HEK293T (cell line): ENCODE data around the gene HIVEP3.

Experiments
- CTCF ChIA-PET: fragments of 350-600 bp; formaldehyde crosslinking; extraction: SDS; loops from one replicate; lab custom pipeline; 2021; ENCODE audit warnings: antibody characterized with exemption, inconsistent platforms; lab: Yijun Ruan, JAX
- POLR2A ChIA-PET: fragments of 350-600 bp; formaldehyde crosslinking; extraction: SDS; loops from one replicate; lab custom pipeline; 2020; ENCODE audit warnings: antibody characterized with exemption, inconsistent platforms; lab: Yijun Ruan, JAX
- DNase-seq: peaks from one replicate; pipeline ENCODE4 v3.0.0; 2012; ENCODE audit warnings: mixed read lengths; ENCODE audit errors: extremely low spot score
- ARNT ChIP-seq: fragments of 450-650 bp; IDR thresholded peaks from 2 replicates; pipeline ENCODE4 v1.6.1; 2017; ENCODE audit warnings: mild to moderate bottlenecking
- BHLHE40 ChIP-seq: fragments of 450-650 bp; IDR thresholded peaks from 2 replicates; pipeline ENCODE4 v1.6.1; 2016; ENCODE audit warnings: mild to moderate bottlenecking, moderate library complexity, borderline replicate concordance
- CTBP1 ChIP-seq: fragments of 450-650 bp; IDR thresholded peaks from 2 replicates; pipeline ENCODE4 v1.6.1; 2016; ENCODE audit warnings: borderline replicate concordance
- ELF4 ChIP-seq: fragments of 450-650 bp; IDR thresholded peaks from 2 replicates; pipeline ENCODE4 v1.6.1; 2017; ENCODE audit warnings: antibody characterized with exemption
- FOXA1 ChIP-seq: fragments of 450-650 bp; IDR thresholded peaks from 2 replicates; pipeline ENCODE4 v1.6.1; 2016; ENCODE audit warnings: mild to moderate bottlenecking
- FOXK2 ChIP-seq: fragments of 450-650 bp; IDR thresholded peaks from 2 replicates; pipeline ENCODE4 v1.6.1; 2016; ENCODE audit warnings: mild to moderate bottlenecking
- FOXM1 ChIP-seq: fragments of 450-650 bp; IDR thresholded peaks from 2 replicates; pipeline ENCODE4 v1.6.1; 2017; ENCODE audit warnings: mild to moderate bottlenecking, borderline replicate concordance
- HDGF ChIP-seq: fragments of 450-650 bp; IDR thresholded peaks from 2 replicates; pipeline ENCODE4 v1.6.1; 2017; ENCODE audit warnings: antibody characterized with exemption, borderline replicate concordance
- L3MBTL2 ChIP-seq: fragments of 450-650 bp; conservative IDR thresholded peaks from 2 replicates; pipeline ENCODE4 v1.6.1; 2016; ENCODE audit warnings: mild to moderate bottlenecking
- LEF1 ChIP-seq: fragments of 450-650 bp; IDR thresholded peaks from 2 replicates; pipeline ENCODE4 v1.6.1; 2017; ENCODE audit warnings: mild to moderate bottlenecking, borderline replicate concordance
- NFRKB ChIP-seq: fragments of 450-650 bp; IDR thresholded peaks from 2 replicates; pipeline ENCODE4 v1.6.1; 2016; ENCODE audit warnings: mild to moderate bottlenecking, moderate library complexity
- SP1 ChIP-seq: fragments of 450-650 bp; IDR thresholded peaks from 2 replicates; pipeline ENCODE4 v1.6.1; 2017
- SUZ12 ChIP-seq: fragments of 450-650 bp; IDR thresholded peaks from 2 replicates; pipeline ENCODE4 v1.6.1; 2016; ENCODE audit warnings: mild to moderate bottlenecking
- TARDBP ChIP-seq: fragments of 450-650 bp; IDR thresholded peaks from 2 replicates; pipeline ENCODE4 v1.6.1; 2016
- ZNF384 ChIP-seq: fragments of 450-650 bp; IDR thresholded peaks from 2 replicates; pipeline ENCODE4 v1.6.1; 2016
- TF ChIP-seq, protein P1 (sequence below): fragments of 450-650 bp; IDR thresholded peaks from 2 replicates; pipeline ENCODE4 v1.6.1; 2016

HIVEP3 gene

GRCh38 chr1:41568204-41568603 is 350.5 kb downstream of the HIVEP3 start:
- ChIA-PET POLR2A (no interaction called here), CTCF (no interaction called here)
- no peak for TF ChIP-seq ARNT
- no peak for TF ChIP-seq LEF1
- TF ChIP-seq SUZ12: no peak
- TF ChIP-seq, protein P1, sequence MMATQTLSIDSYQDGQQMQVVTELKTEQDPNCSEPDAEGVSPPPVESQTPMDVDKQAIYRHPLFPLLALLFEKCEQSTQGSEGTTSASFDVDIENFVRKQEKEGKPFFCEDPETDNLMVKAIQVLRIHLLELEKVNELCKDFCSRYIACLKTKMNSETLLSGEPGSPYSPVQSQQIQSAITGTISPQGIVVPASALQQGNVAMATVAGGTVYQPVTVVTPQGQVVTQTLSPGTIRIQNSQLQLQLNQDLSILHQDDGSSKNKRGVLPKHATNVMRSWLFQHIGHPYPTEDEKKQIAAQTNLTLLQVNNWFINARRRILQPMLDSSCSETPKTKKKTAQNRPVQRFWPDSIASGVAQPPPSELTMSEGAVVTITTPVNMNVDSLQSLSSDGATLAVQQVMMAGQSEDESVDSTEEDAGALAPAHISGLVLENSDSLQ: no peak
- TF ChIP-seq ZNF384: no peak
- no peak for TF ChIP-seq CTBP1
- no peak for TF ChIP-seq BHLHE40
- TF ChIP-seq L3MBTL2: no peak
- TF ChIP-seq FOXK2: no peak
- TF ChIP-seq FOXM1: no peak
- no peak for TF ChIP-seq SP1
- DNase-seq: no peak

- no peak for DNase-seq
- POLR2A ChIA-PET: no interaction called here
- CTCF ChIA-PET: no interaction called here
- TF ChIP-seq HDGF: no peak
- TF ChIP-seq ARNT: no peak
- no peak for TF ChIP-seq ELF4
- TF ChIP-seq BHLHE40: no peak
- no peak for TF ChIP-seq NFRKB
- TF ChIP-seq FOXK2: no peak
- TF ChIP-seq FOXM1: no peak
- TF ChIP-seq ZNF384: no peak
- TF ChIP-seq CTBP1: no peak
- no peak for TF ChIP-seq L3MBTL2
- TF ChIP-seq, protein P1: no peak
- no peak for TF ChIP-seq TARDBP
- TF ChIP-seq SP1: no peak
- no peak for TF ChIP-seq FOXA1
- no peak for TF ChIP-seq SUZ12
- no peak for TF ChIP-seq LEF1
Observed at GRCh38 chr1:41566969-41567368, 351.8 kb downstream of the HIVEP3 start.

DNA sequence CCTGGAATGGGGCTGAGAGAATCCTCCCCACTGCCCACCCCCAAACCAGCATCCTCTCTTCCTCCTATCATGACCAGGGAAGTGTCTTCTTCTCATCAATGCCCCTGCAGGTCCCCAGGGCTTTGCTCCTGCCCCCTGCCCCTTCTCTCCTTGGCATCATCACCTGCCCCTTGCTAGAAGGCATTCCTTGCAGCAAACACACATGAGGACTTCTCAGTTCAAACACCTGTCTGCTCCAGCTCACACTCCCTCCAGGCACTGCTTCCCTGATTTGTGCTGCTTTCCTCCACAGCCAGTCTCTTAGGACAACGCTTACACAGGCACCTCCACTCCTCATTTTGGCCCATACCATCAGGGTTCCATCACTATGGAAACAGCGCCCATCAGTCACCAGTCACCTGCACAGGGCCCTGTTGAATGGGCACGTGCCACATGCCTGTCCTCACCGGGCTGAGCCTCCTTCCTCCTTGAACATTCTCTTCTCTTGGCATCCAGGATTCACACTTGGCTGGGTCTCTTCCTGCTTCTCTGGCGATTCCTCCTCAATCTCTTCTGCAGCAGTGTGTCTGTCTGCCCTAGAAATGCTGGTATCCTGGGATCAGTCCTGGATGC is 352.3 kb downstream of the HIVEP3 start:
- TF ChIP-seq ELF4 (no peak), ARNT (no peak), SP1 (no peak), HDGF (no peak), BHLHE40 (no peak), LEF1 (no peak), NFRKB (no peak), FOXK2 (no peak), TARDBP (no peak), FOXM1 (no peak), L3MBTL2 (no peak), SUZ12 (no peak), CTBP1 (no peak), FOXA1 (no peak)
- TF ChIP-seq, protein P1: no peak
- CTCF ChIA-PET: no interaction called here
- no peak for DNase-seq
- POLR2A ChIA-PET: no interaction called here

DNA sequence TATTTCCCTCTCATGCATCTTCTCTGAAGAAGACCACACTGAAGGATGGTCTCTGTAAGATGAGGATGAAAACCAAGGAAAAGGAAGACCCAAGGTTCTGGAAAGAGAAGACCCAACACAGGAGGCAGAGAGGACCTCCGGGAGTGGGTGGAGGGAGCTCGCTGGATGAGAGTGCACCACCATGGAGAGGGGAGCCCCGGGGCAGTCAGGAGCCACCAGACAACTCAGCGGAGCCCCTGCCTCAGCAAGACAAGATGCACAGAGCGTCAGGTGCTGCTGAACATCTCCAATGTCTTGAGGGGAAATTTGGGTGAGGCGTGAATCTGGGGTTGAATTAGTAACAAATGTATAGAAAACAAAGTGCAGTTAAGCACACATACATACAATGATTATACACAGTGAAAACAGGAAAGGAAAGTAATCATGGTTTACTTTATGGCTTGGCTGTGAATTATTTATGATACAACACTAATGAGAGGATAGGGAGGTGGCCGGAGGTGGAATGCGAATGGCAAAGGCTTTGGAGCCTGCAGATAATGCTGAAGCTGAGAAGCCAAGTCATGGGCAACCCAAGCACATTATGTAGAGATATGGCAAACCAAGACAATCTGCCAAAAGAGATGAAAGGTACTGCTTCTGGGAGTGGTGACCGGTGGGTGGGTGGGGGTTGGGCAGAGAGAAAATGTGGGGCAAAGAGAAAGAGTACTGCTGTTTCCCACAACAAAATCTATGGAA is 353.8 kb downstream of the HIVEP3 start:
- no peak for TF ChIP-seq L3MBTL2
- TF ChIP-seq FOXK2: no peak
- POLR2A ChIA-PET: no interaction called here
- CTCF ChIA-PET: interaction anchor here (0.7 kb wide), 2 partner anchors 9 to 15 kb away, joined by 3 to 4 read pairs; no protein-coding TSS in a partner anchor
- DNase-seq: no peak

GRCh38 chr1:41562328-41562727 is 356.4 kb downstream of the HIVEP3 start:
- no peak for TF ChIP-seq NFRKB
- TF ChIP-seq TARDBP: no peak
- no peak for TF ChIP-seq LEF1
- no peak for TF ChIP-seq ZNF384
- no peak for TF ChIP-seq FOXK2
- TF ChIP-seq CTBP1: no peak
- TF ChIP-seq ELF4: no peak
- no peak for TF ChIP-seq L3MBTL2
- TF ChIP-seq BHLHE40: no peak
- TF ChIP-seq SUZ12: no peak
- no peak for TF ChIP-seq SP1
- TF ChIP-seq, protein P1: no peak
- no peak for TF ChIP-seq FOXM1
- TF ChIP-seq ARNT: no peak
- TF ChIP-seq FOXA1: no peak
- no peak for TF ChIP-seq HDGF
- DNase-seq: no peak
- ChIA-PET POLR2A (no interaction called here), CTCF (interaction anchor here (0.7 kb wide), 1 partner anchor 11 kb away, joined by 4 read pairs; no protein-coding TSS in a partner anchor)
